ENCODE measurements around the gene WNK3.

Gene WNK3

DNA sequence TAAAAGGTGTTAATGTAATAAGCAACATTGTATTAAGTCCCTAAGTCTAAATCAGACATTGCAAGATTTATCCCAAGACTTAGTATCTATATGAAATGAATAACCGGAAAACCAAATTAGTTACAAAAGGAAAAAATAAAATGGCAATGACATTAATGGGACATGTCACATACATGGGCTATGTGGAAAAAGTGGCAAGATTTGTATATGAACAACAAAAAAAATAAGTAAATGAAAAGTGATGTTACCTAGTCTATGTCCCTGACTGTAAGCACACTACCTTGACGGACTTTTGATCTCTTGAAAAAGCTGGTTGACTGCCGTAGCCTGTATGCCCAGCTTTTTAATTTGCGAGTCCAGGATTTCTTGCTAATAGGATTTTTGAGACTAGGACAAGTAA lies 119.3 kb downstream of the WNK3 start:
- no peak for DNase-seq (ENCODE audit: low read depth)

GRCh38 chrX:54237014-54237413 lies 120.8 kb downstream of the WNK3 start:
- no peak for DNase-seq (ENCODE audit: low read depth)

DNA sequence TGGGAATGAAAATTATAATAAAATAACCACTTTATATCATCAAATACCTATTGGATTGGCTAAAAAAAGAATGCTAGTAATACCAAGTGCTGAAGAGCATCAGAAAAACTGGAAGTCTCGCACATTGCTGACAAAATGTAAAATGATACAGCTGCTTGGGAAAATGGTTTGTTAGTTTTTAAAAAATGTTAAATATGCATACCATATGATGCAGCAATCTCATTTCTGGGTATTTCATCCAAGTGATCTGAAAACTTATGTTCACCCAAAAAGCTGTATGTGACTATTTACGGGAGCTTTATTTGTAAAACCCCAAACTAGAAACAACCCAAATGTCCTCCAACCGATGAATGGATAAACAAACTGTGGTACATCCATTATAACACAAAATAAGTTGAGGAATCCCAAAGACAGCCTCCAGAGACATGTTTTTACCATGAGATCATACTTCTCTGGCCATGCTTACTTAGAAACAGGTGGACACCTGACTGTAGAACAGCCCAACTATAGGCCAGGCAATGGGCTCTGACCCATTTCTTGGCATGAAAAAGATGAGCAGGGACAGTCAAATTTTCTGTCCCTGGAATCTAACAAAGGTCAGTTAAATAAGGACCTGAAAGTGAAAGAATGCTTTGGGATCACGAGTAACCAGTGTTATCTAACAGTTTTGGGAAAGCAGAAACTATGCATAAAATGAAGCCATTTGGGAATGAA lies 127.3 kb downstream of the WNK3 start:
- DNase-seq (ENCODE audit: low read depth): no peak

DNA sequence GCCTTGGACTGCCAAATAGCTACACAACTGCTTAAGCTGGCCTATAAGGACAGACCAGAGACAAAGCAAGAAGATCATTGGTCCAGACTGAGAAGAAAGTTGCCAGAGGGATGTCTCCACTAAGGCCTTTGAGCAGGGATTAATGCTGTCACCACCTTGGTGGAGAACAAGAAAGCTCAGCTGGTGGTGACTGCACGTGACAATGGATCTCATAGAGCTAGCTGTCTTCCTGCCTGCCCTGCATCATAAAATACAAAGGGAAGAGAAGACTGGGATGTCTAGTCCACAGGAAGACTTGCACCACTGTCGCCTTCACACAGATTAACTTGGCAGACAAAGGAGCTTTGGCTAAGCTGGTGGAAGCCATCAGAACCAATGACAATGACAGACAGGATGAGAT lies 134.3 kb downstream of the WNK3 start:
- no peak for DNase-seq (ENCODE audit: low read depth)

GRCh38 chrX:54213603-54214002 lies 144.2 kb downstream of the WNK3 start:
- no peak for DNase-seq (ENCODE audit: low read depth)

- no peak for DNase-seq (ENCODE audit: low read depth)
Measured at GRCh38 chrX:54208531-54208930, 149.3 kb downstream of the WNK3 start.

DNA sequence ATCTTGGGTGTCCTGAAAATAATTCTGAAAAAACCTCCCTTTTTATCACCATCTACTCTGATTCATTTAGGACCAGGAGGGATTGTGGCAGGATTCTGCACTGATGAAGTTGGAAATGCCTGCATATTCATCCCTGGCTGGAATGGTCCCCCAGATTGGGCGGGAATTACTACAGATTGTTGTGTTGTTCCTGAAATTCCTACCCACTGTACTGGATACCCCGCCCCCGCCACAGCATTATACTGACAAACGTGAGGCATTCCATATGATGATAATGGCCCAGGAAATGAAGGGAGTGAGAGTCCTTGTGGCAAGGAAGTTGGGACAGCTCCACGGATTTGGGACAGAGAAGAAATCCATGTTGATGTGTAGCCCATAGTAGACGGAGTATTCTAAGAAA lies 159.6 kb downstream of the WNK3 start:
- DNase-seq (ENCODE audit: low read depth): no peak

GRCh38 chrX:54194982-54195588 lies 162.8 kb downstream of the WNK3 start:
- no peak for DNase-seq (ENCODE audit: low read depth)

- no peak for DNase-seq (ENCODE audit: low read depth)
Measured at GRCh38 chrX:54193085-54193821, 164.6 kb downstream of the WNK3 start.

- DNase-seq (ENCODE audit: low read depth): no peak
Measured at GRCh38 chrX:54184474-54184873, 173.4 kb downstream of the WNK3 start.

- DNase-seq (ENCODE audit: low read depth): peak; percentile 35
Measured at GRCh38 chrX:54182864-54183613, 174.8 kb downstream of the WNK3 start, which contains the start of gene FAM120C. Gene FAM120C (minus strand): TSS chrX:54183254. CDS start chrX:54183198, 56 bp downstream.

DNA sequence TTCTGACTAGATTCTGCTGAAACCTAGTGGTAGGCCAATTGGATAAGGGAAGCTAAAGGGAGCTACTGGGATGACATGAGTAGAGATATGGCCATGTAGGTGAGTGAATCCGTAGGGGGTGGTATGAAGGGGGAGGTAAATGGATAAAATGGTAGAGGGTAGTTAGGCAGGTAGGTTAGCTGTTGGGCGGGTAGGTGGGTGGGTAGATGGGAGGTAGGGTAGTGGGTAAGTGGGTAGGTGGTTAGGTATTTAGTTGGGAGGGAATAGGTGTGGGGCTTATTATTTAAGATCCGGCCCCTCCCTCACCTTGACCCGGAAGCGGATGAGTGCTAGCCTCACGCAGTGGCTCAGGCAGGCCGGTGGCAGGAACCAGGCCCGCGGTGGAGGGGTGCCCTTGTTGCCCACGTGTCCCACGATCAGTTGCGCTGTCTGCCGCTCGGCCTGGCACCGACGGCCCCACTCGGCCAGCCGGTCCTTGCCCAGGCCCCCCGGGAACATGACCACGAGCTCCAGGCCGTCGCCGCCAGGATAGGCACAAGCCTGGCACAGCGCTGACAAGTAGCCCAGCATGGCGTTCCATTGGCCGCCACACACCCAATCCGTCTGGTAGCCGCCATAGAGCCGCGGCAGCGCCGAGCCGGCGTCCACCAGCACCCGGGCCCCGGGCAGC lies 175.5 kb downstream of the WNK3 start:
- peak; percentile 48 for DNase-seq (ENCODE audit: low read depth)

DNA sequence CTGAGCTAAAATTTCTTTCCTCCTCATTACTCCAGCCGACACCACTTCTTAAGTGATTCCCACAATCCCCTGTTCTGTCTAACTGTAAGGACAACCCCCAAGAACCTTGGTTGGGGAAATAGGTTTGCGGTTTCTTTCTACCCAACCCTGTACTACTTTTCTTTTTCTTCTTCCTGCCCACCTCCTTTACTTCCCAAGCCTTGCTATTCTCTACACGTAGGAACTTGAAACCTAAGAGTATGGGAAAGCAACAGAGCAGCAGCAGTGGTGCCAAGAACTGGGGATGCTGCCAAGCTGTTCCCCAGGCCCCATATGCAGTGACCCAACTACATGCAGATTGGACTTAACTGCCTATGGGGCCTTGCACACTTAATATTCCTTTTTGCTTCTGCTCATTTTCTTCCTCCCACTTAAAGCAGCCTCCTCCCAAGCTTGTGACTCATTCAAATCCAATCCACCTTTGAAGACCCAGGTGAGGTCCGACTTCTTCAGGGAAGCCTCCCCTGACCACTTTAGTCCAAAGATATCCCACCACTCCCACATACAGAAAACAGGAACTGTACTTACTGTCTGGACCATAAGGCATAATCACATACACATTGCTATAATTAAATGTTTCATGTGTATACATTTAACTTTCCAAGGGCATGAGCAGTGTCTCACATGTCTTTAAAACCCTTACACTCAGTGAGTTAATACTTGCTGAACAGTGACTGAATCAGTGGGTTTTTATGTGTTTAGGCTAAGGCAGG lies 176.5 kb downstream of the WNK3 start:
- no peak for DNase-seq (ENCODE audit: low read depth)

DNA sequence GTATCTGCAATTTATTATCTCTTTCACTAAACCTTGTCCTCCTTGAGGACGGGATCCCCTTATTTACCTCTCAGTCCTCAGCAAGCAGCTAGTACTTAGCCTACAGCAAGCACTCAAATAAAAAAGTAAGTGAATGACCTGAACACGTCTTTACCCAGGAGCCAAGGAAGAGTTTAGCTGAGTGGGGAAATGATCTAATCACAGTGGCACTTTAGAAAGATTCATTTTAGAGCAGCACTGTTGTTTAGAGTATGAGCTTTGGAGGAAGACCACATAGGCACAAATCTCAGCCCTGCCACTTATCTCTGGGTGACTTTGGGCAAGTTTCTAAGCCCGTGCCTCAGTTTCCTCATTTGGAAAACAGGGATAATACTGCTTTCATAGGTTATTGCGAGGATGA lies 177.4 kb downstream of the WNK3 start:
- DNase-seq (ENCODE audit: low read depth): no peak

- no peak for DNase-seq (ENCODE audit: low read depth)
Measured at GRCh38 chrX:54178100-54178940, 179.5 kb downstream of the WNK3 start.

DNA sequence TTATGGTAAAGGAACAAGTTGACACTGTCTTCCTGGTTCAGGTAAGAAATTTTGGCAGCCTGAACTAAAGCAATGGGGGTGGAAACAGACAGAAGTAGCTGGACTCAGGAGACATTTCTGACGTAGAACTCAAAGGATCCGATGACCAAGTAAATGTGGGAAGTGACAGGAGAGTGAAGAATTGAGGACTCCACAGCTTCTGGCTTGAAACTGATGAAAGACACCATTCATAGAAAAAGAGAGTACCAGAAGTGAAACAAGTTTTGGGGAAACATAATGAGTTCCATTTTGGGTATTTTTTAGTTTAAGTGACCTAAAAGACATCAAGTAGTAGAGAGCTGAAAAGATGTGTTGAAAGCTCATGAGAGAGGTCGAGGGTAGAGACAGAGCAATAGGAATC lies 180.5 kb downstream of the WNK3 start:
- DNase-seq (ENCODE audit: low read depth): no peak

GRCh38 chrX:54173791-54174190 lies 184.1 kb downstream of the WNK3 start:
- no peak for DNase-seq (ENCODE audit: low read depth)

GRCh38 chrX:54172455-54172854 lies 185.4 kb downstream of the WNK3 start:
- no peak for DNase-seq (ENCODE audit: low read depth)

DNA sequence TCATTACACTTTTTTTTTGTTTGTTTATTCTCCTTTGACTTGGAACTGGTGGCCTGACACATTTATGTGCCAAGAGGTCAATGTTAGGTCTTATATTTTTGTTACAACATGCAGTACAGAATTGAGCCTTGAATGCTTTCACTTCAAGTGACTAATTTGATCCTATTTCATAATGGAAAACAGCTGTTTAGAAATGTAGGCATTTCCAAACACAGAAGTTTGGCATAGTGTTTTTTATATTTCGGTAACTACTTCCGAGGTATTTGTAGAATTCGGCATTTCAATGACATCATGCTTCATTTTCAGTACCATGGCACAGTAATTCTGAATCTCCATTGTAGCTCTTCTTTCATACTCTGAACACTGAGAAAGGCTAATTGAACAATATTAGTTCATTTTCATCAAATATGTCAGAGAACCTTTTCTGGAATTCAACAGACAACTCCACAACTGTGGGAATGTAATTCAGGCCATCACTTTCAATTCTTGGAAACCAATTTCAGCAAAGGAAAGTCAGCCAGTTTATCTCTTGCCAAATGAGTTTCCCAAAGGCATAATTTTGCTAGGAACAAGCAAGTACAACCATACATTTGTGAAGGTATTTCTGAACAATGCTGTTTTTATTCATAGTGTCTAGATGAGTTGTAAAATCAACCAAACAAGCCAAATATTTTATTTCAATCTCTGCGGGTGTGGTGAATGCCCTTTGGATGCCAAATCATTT lies 186.2 kb downstream of the WNK3 start:
- no peak for DNase-seq (ENCODE audit: low read depth)

DNA sequence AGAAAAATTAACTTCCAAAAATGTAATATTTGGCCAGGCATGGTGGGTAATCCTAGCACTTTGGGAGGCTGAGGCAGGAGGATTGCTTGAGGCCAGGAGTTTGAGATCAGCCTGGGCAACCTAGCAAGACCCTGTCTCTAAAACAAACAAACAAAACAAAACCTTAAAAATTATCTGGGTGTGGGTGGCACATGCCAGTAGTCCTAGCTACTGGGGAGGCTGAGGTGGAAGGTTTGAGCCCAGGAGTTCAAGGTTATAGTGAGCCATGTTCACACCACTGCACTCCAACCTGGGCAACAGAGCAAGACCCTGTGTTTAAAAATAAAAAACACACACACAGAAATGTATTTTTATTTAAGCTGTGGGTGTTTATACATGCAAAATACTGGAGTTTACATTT lies 186.8 kb downstream of the WNK3 start:
- DNase-seq (ENCODE audit: low read depth): no peak

Data from activated T-helper 1 cell treated with Interleukin-2 at 50 U/mL for 16 hours (primary cell).